ENCODE data around the gene ZNF268. TPM values are rescaled to one million over a fixed set of nuclear protein-coding genes. Genes with fewer than 3 reads are reported as not detected.

The ZNF268 gene
- polyA plus RNA-seq, 3 donors = 28.8 to 34.9 (median 32.7) TPM

Other genes with a start within 250 kb of the ZNF268 start
- gene ZNF605, start 225.2 kb upstream of the ZNF268 start, polyA plus RNA-seq (ENCODE audit: insufficient read length in 3 of 3) = 10 to 100 TPM; 23.6 to 27.9 (median 27.6) TPM
- 10 to 100 TPM; 11.0 to 16.8 (median 12.8) TPM for gene ZNF26, start 195.1 kb upstream of the ZNF268 start, polyA plus RNA-seq (ENCODE audit: insufficient read length in 3 of 3)
- gene ZNF84, start 144.0 kb upstream of the ZNF268 start, polyA plus RNA-seq (ENCODE audit: insufficient read length in 3 of 3) = 10 to 100 TPM; 63.0 to 81.9 (median 80.8) TPM
- 10 to 100 TPM; 35.1 to 47.7 (median 43.8) TPM for gene ZNF140, start 100.6 kb upstream of the ZNF268 start, polyA plus RNA-seq (ENCODE audit: insufficient read length in 3 of 3)
- gene ZNF891, start 51.2 kb upstream of the ZNF268 start, polyA plus RNA-seq (ENCODE audit: insufficient read length in 3 of 3) = 1 to 10 TPM; 4.1 to 8.3 (median 4.5) TPM
- 10 to 100 TPM; 17.1 to 38.0 (median 21.8) TPM for gene ZNF10, start 50.9 kb upstream of the ZNF268 start, polyA plus RNA-seq (ENCODE audit: insufficient read length in 3 of 3)
- not detected for gene ANHX, start 54.4 kb downstream of the ZNF268 start, polyA plus RNA-seq (ENCODE audit: insufficient read length in 3 of 3)